Measurements from ENCODE around the gene FAM171A1.
"Not testable (repeated sequence)": the region's sequence is repeated elsewhere in the genome, so short reads cannot be mapped to it uniquely, and the experiment has no call there.

- not testable (repeated sequence) for TF ChIP-seq CTCF, POLR2A (IDR thresholded peaks at IDR 0.05)
Measured at GRCh38 chr10:15207410-15207809, 163.7 kb downstream of the FAM171A1 start.
